AG09309 (cell line): Measurements from ENCODE around the gene LYZL4.

Experiments
- DNase-seq: peaks from one replicate; pipeline ENCODE4 v3.0.0-alpha.2; 2010; ENCODE audit warnings: low read depth
- H3K4me3 ChIP-seq: 2 replicates; pipeline ENCODE4 v1.5.1; 2011; ENCODE audit warnings: mild to moderate bottlenecking, low read depth, low read length, moderate library complexity; ENCODE audit not compliant: control insufficient read depth
- CTCF ChIP-seq: IDR thresholded peaks from 2 replicates; pipeline ENCODE4 v1.5.1; 2011; ENCODE audit warnings: mild to moderate bottlenecking, low read depth, low read length, inconsistent platforms; ENCODE audit not compliant: insufficient read depth, control insufficient read depth; ENCODE audit errors: missing control alignments

The LYZL4 gene

GRCh38 chr3:42375121-42375800 is 35.1 kb downstream of the LYZL4 start:
- no peak for TF ChIP-seq CTCF
- DNase-seq = no peak
- no peak overlapping the region for H3K4me3 ChIP-seq

- no peak for TF ChIP-seq CTCF
These were observed 38.6 kb downstream of the LYZL4 start for GRCh38 chr3:42371776-42372175.

GRCh38 chr3:42369832-42370231 is 40.6 kb downstream of the LYZL4 start:
- DNase-seq = no peak
- H3K4me3 ChIP-seq = no peak overlapping the region
- no peak for TF ChIP-seq CTCF

More at GRCh38 chr3:42371776-42372175, 38.6 kb downstream of the LYZL4 start:
- no peak for DNase-seq
- no peak overlapping the region for H3K4me3 ChIP-seq

- H3K4me3 ChIP-seq = no peak overlapping the region
- DNase-seq = no peak
- no peak for TF ChIP-seq CTCF
These were observed 41.1 kb downstream of the LYZL4 start for GRCh38 chr3:42369304-42369703.

- H3K4me3 ChIP-seq = no peak overlapping the region
- DNase-seq = no peak
- no peak for TF ChIP-seq CTCF
These were observed 41.5 kb downstream of the LYZL4 start for GRCh38 chr3:42368861-42369260.

GRCh38 chr3:42367903-42368302 is 42.5 kb downstream of the LYZL4 start:
- no peak overlapping the region for H3K4me3 ChIP-seq
- no peak for DNase-seq
- no peak for TF ChIP-seq CTCF
